Panc1 (cell line): ENCODE results near the gene WASL.

Source experiments
- POLR2AphosphoS5 ChIP-seq: IDR thresholded peaks from 2 replicates; pipeline ENCODE4 v1.6.1; 2012; ENCODE audit warnings: mild to moderate bottlenecking, low read depth, low read length, moderate library complexity
- SIN3A ChIP-seq: IDR thresholded peaks from 2 replicates; pipeline ENCODE4 v1.6.1; 2012; ENCODE audit warnings: low read depth, mild to moderate bottlenecking, low read length, moderate library complexity, borderline replicate concordance; ENCODE audit not compliant: insufficient read depth
- TCF7L2 ChIP-seq: IDR thresholded peaks from 2 replicates; pipeline ENCODE4 v1.6.1; 2011; ENCODE audit warnings: mild to moderate bottlenecking, low read depth, low read length, inconsistent platforms
- TF ChIP-seq, protein P1 (sequence below): fragments of 450-650 bp; IDR thresholded peaks from 2 replicates; pipeline ENCODE4 v1.5.1; 2017; ENCODE audit warnings: mild to moderate bottlenecking
- TF ChIP-seq, protein P2 (sequence below), 2 experiments: IDR thresholded peaks; 2 replicates each; pipeline ENCODE4 v1.6.1; 2011 to 2012; ENCODE audit warnings: low read depth in 2 of 2, control low read depth in 1 of 2, low read length in 1 of 2, mild to moderate bottlenecking in 1 of 2, moderate library complexity in 1 of 2; ENCODE audit not compliant: insufficient read depth in 1 of 2

DNA sequence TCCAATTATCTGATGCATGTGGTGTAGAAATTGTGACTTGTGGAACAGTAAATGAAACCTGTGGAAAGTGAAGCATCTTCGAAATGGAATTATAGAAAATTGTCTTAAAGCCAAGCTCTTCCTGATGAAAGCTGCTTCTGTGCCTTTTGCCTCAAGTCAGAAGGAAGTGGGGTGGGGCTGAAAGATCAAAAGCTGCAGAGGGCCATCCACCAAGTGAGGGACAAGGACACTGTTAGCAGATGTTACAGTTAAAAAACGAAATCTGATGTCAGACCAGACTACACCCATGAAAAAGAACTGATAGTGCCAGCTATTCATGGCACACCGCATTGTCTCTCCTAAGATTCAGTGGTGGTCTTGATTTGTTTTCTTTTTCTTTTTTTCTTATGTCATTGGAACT, 23.8 kb upstream of the WASL start:
- TF ChIP-seq, protein P1, sequence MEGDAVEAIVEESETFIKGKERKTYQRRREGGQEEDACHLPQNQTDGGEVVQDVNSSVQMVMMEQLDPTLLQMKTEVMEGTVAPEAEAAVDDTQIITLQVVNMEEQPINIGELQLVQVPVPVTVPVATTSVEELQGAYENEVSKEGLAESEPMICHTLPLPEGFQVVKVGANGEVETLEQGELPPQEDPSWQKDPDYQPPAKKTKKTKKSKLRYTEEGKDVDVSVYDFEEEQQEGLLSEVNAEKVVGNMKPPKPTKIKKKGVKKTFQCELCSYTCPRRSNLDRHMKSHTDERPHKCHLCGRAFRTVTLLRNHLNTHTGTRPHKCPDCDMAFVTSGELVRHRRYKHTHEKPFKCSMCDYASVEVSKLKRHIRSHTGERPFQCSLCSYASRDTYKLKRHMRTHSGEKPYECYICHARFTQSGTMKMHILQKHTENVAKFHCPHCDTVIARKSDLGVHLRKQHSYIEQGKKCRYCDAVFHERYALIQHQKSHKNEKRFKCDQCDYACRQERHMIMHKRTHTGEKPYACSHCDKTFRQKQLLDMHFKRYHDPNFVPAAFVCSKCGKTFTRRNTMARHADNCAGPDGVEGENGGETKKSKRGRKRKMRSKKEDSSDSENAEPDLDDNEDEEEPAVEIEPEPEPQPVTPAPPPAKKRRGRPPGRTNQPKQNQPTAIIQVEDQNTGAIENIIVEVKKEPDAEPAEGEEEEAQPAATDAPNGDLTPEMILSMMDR, result no peak
- TF ChIP-seq TCF7L2 (no peak), SIN3A (no peak), POLR2AphosphoS5 (no peak)
- TF ChIP-seq, protein P2, sequence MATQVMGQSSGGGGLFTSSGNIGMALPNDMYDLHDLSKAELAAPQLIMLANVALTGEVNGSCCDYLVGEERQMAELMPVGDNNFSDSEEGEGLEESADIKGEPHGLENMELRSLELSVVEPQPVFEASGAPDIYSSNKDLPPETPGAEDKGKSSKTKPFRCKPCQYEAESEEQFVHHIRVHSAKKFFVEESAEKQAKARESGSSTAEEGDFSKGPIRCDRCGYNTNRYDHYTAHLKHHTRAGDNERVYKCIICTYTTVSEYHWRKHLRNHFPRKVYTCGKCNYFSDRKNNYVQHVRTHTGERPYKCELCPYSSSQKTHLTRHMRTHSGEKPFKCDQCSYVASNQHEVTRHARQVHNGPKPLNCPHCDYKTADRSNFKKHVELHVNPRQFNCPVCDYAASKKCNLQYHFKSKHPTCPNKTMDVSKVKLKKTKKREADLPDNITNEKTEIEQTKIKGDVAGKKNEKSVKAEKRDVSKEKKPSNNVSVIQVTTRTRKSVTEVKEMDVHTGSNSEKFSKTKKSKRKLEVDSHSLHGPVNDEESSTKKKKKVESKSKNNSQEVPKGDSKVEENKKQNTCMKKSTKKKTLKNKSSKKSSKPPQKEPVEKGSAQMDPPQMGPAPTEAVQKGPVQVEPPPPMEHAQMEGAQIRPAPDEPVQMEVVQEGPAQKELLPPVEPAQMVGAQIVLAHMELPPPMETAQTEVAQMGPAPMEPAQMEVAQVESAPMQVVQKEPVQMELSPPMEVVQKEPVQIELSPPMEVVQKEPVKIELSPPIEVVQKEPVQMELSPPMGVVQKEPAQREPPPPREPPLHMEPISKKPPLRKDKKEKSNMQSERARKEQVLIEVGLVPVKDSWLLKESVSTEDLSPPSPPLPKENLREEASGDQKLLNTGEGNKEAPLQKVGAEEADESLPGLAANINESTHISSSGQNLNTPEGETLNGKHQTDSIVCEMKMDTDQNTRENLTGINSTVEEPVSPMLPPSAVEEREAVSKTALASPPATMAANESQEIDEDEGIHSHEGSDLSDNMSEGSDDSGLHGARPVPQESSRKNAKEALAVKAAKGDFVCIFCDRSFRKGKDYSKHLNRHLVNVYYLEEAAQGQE (IDR thresholded peaks at IDR 0.05; ENCODE audit: insufficient read depth in 1 of 2, low read depth in 2 of 2, low read length in 1 of 2), result no peak
